Eye (tissue), 1 donor: Measurements from ENCODE around the gene ZNF276.

Source experiments
- DNase-seq: peaks from one replicate; pipeline ENCODE4 v3.0.0-alpha.2; 2015

The ZNF276 gene

GRCh38 chr16:89786474-89787364, 65.4 kb downstream of the ZNF276 start:
- DNase-seq, result no peak

GRCh38 chr16:89787365-89787805, 66.0 kb downstream of the ZNF276 start:
- no peak for DNase-seq
